Neural crest cell (in vitro differentiated cells): ENCODE results near the gene CCDC88B. TPM values are rescaled to one million over a fixed set of nuclear protein-coding genes. Genes with fewer than 3 reads are reported as not detected.

Experiments
- DNase-seq: peaks from one replicate; pipeline ENCODE4 v3.0.0; 2021; ENCODE audit warnings: low read depth, mixed read lengths, low spot score
- H3K27ac Mint-ChIP-seq: one replicate; pipeline ENCODE4 v1.8.0; 2021; ENCODE audit warnings: mild to moderate bottlenecking, mixed read lengths; ENCODE audit not compliant: unreplicated experiment
- H3K27me3 Mint-ChIP-seq: 2 replicates; pipeline ENCODE4 v1.8.0; 2021; ENCODE audit warnings: low read depth, mild to moderate bottlenecking, mixed read lengths
- H3K36me3 Mint-ChIP-seq: 2 replicates; pipeline ENCODE4 v1.8.0; 2021; ENCODE audit warnings: low read depth, mild to moderate bottlenecking, mixed read lengths
- H3K4me1 Mint-ChIP-seq: 2 replicates; pipeline ENCODE4 v1.8.0; 2021; ENCODE audit warnings: mixed read lengths
- H3K4me3 Mint-ChIP-seq: one replicate; pipeline ENCODE4 v1.8.0; 2021; ENCODE audit warnings: mild to moderate bottlenecking, mixed read lengths
- H3K9me3 Mint-ChIP-seq: 2 replicates; pipeline ENCODE4 v1.8.0; 2021; ENCODE audit warnings: mixed read lengths
- CTCF ChIP-seq: fragments of 200-600 bp; sonication (generic); conservative IDR thresholded peaks from 2 replicates; pipeline ENCODE4 v1.5.0; 2021; ENCODE audit warnings: antibody characterized with exemption, mild to moderate bottlenecking
- total RNA-seq: library from RNA; stranded (reverse); gene quantifications from 2 replicates; pipeline ENCODE4 v1.2.1, GENCODE V29; 2021

CCDC88B gene
- total RNA-seq, 1 donor from 2014 or later, result 1.1 TPM

DNA sequence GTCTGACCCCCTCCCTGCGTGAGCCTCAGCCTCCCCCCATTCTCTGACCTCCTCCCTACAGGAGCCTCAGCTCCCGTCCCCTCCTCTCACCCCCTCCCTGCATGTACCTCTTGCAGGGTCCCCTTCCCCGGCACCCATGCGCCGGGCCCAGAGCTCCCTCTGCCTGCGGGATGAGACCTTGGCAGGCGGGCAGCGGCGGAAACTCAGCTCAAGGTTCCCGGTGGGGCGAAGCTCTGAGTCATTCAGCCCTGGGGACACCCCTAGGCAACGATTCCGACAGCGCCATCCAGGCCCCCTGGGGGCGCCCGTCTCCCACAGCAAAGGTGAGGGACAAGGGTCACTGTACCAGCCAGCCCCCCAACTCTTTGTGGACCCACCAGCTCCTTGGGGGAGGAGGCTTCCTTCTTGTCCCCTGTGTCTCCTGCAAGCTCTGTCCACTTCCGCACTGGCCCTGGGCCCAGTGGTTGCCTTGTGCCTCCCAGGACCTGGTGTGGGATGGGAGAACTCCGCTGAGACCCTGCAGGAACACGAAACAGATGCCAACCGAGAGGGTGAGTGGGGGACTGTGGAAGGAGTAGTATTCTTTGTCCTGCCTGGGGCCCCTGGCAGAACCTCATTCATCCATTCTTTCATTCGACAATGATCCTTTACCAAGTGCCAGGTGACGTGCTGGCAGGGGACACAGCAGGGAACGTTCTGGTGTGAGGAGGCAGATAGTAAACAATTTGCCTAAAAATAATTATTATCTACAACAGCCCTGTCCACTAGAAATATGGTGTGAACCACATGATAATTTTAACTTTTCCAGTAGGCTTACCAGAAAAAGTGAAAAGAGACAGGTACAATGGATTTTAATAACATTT, 15.3 kb downstream of the CCDC88B start:
- Mint-ChIP-seq H3K27ac (no peak overlapping the region), H3K4me3 (peak overlapping the region; percentile 6), H3K27me3 (no peaks in the 10 kb centered on the region), H3K36me3 (no peaks in the 10 kb centered on the region), H3K9me3 (no peaks in the 10 kb centered on the region), H3K4me1 (peaks cover 15% of the 10 kb centered on the region)
- peak; percentile 65 for DNase-seq
- peak; percentile 67 for TF ChIP-seq CTCF

GRCh38 chr11:64356498-64357411, 16.8 kb downstream of the CCDC88B start:
- peaks cover 15% of the 10 kb centered on the region for H3K4me1 Mint-ChIP-seq
- TF ChIP-seq CTCF, result peak; percentile 57
- H3K27ac Mint-ChIP-seq, result no peak overlapping the region
- peak; percentile 65 for DNase-seq
- H3K36me3 Mint-ChIP-seq, result no peaks in the 10 kb centered on the region
- no peaks in the 10 kb centered on the region for H3K27me3 Mint-ChIP-seq
- no peaks in the 10 kb centered on the region for H3K9me3 Mint-ChIP-seq
- H3K4me3 Mint-ChIP-seq, result peak overlapping the region; percentile 75

DNA sequence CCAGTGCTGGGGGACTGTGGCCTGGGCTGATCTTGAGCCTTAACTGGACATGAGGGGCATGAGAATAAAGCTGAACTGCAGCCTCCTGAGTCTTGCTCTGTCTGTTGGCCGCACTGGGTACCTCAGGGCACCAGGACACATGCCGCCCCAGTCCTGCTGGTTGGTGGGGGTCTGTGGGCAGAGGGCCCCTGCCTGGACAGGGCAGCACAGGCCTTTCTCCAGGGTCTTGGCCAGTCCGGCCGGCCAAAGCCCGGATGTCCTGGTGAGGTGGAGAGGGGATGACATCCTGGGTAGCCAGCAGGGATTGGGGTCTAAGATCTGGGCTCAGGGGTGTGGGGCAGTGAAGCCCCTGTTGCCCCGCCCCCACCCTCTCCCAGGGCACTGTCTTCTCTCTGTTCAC, 17.4 kb downstream of the CCDC88B start:
- H3K4me1 Mint-ChIP-seq, result peaks cover 15% of the 10 kb centered on the region
- H3K4me3 Mint-ChIP-seq, result no peak overlapping the region
- H3K27me3 Mint-ChIP-seq, result no peaks in the 10 kb centered on the region
- H3K9me3 Mint-ChIP-seq, result no peaks in the 10 kb centered on the region
- no peak for DNase-seq
- no peak for TF ChIP-seq CTCF
- H3K27ac Mint-ChIP-seq, result no peak overlapping the region
- no peaks in the 10 kb centered on the region for H3K36me3 Mint-ChIP-seq

DNA sequence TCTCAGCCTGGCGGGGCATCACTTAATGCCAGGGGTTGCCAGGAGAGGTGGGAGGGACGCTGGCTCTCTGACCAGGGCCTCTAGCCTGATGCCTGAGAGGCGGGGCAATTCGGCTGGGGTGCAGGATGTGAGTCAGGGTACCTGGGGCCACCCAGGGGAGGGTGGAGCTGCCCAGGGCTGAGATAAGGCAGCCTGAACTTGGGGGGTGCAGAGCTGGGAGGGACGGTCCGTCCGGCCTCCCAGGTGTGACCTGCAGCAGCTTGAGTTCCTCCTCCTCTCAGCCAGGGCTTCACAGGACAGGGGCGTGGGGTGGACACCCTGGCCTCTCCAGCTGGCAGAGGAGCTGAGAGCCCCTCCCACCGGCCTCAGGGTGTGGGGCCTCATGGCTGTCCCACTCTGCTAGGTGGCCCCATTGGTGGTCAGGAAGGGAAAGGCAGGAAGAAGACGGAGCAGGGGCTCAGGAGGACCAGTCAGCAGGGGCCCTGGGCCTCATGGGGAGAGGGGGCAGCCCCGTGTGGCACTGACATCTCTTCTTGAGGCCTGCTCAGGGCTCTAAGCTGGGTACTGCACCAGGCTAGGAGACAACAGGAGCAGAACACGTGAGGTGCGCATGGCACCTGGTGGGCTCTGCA, 18.0 kb downstream of the CCDC88B start:
- no peaks in the 10 kb centered on the region for H3K36me3 Mint-ChIP-seq
- peaks cover 15% of the 10 kb centered on the region for H3K4me1 Mint-ChIP-seq
- TF ChIP-seq CTCF, result no peak
- no peak for DNase-seq
- H3K4me3 Mint-ChIP-seq, result peak overlapping the region; percentile 47
- H3K27ac Mint-ChIP-seq, result no peak overlapping the region
- no peaks in the 10 kb centered on the region for H3K9me3 Mint-ChIP-seq
- H3K27me3 Mint-ChIP-seq, result no peaks in the 10 kb centered on the region

GRCh38 chr11:64358536-64358906, 18.5 kb downstream of the CCDC88B start:
- Mint-ChIP-seq H3K36me3 (no peaks in the 10 kb centered on the region), H3K9me3 (no peaks in the 10 kb centered on the region), H3K4me3 (peak overlapping the region; percentile 47), H3K27me3 (no peaks in the 10 kb centered on the region), H3K4me1 (peaks cover 15% of the 10 kb centered on the region), H3K27ac (no peak overlapping the region)
- no peak for TF ChIP-seq CTCF
- no peak for DNase-seq
